ENCODE results near the gene CENPX. TPM values are rescaled to one million over a fixed set of nuclear protein-coding genes. Genes with fewer than 3 reads are reported as not detected.
A peak's percentile ranks its signal among the peaks of the same experiment; 100 is the strongest.

CENPX gene
- total and polyA plus RNA-seq, 2 of the 13 experiments (the other 11 are each of a cell fraction or from before 2014, with no cell fraction given) = 92.7 to 170 TPM

DNA sequence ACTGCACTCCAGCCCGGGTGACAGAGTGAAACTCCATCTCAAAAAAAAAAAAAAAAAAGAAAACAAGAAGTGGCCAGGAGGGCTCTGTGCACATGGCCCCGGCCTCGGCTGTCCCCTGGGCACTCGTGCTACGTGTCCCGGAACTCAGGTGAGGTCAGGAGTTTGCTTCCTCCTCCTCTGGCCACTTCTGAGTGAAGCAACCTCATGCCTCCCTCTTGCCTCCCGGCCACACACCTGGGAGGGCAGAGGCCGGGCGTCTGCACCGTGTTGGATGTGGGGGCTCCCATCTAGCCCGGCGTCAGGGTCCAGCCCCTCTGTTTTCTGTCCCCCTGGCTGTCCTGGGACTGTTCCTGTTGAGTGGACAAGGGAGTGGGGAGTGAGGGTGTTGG lies 23.1 kb downstream of the CENPX start (continued):
- TF ChIP-seq TGIF2 (CRISPR knock-in tag; IDR thresholded peaks at IDR 0.05) (peak; percentile 3; the same call in 1 of the 2 replicates), ZSCAN9 (CRISPR knock-in tag; IDR thresholded peaks at IDR 0.05; ENCODE audit: borderline replicate concordance) (peak; percentile 53; the same call in 1 of the 2 replicates), MBNL3 (CRISPR knock-in tag; conservative IDR thresholded peaks at IDR 0.05) (no peak), SRY (CRISPR knock-in tag; IDR thresholded peaks at IDR 0.05) (0 out of 2 replicates have a peak, but pooled peaks have one; percentile 26), ELF3 (CRISPR knock-in tag; IDR thresholded peaks at IDR 0.05) (peak; percentile 86), RBFOX2 (IDR thresholded peaks at IDR 0.05; ENCODE audit: low read depth, low read length) (peak; percentile 2; the same call in 1 of the 2 replicates), MLLT10 (CRISPR knock-in tag; IDR thresholded peaks at IDR 0.05) (no peak), ZNF232 (CRISPR knock-in tag; IDR thresholded peaks at IDR 0.05; ENCODE audit: borderline replicate concordance) (no peak), KDM1A (CRISPR knock-in tag; IDR thresholded peaks at IDR 0.05) (no peak), MIER3 (CRISPR knock-in tag; IDR thresholded peaks at IDR 0.05; ENCODE audit: borderline replicate concordance) (peak; percentile 28; the same call in 1 of the 2 replicates), CEBPG (CRISPR knock-in tag; IDR thresholded peaks at IDR 0.05) (peak; percentile 87), ZNF430 (CRISPR knock-in tag; IDR thresholded peaks at IDR 0.05) (no peak), RFXANK (CRISPR knock-in tag; IDR thresholded peaks at IDR 0.05) (no peak), ZNF343 (CRISPR knock-in tag; IDR thresholded peaks at IDR 0.05) (0 out of 2 replicates have a peak, but pooled peaks have one; percentile 36), PAF1 (CRISPR knock-in tag; IDR thresholded peaks at IDR 0.05) (no peak)
- TF ChIP-seq, protein P1, sequence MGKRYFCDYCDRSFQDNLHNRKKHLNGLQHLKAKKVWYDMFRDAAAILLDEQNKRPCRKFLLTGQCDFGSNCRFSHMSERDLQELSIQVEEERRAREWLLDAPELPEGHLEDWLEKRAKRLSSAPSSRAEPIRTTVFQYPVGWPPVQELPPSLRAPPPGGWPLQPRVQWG (CRISPR knock-in tag; IDR thresholded peaks at IDR 0.05; ENCODE audit: borderline replicate concordance, low read depth) = no peak
- TF ChIP-seq, protein P2, sequence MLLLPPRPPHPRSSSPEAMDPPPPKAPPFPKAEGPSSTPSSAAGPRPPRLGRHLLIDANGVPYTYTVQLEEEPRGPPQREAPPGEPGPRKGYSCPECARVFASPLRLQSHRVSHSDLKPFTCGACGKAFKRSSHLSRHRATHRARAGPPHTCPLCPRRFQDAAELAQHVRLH (CRISPR knock-in tag; IDR thresholded peaks at IDR 0.05; ENCODE audit: borderline replicate concordance, low read depth) = 0 out of 2 replicates have a peak, but pooled peaks have one; percentile 58
- TF ChIP-seq, protein P3, sequence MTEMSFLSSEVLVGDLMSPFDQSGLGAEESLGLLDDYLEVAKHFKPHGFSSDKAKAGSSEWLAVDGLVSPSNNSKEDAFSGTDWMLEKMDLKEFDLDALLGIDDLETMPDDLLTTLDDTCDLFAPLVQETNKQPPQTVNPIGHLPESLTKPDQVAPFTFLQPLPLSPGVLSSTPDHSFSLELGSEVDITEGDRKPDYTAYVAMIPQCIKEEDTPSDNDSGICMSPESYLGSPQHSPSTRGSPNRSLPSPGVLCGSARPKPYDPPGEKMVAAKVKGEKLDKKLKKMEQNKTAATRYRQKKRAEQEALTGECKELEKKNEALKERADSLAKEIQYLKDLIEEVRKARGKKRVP (CRISPR knock-in tag; IDR thresholded peaks at IDR 0.05) = peak in 1 of 2 experiments; percentile 23; a peak in 1 of 4 replicates
- TF ChIP-seq, protein P4, sequence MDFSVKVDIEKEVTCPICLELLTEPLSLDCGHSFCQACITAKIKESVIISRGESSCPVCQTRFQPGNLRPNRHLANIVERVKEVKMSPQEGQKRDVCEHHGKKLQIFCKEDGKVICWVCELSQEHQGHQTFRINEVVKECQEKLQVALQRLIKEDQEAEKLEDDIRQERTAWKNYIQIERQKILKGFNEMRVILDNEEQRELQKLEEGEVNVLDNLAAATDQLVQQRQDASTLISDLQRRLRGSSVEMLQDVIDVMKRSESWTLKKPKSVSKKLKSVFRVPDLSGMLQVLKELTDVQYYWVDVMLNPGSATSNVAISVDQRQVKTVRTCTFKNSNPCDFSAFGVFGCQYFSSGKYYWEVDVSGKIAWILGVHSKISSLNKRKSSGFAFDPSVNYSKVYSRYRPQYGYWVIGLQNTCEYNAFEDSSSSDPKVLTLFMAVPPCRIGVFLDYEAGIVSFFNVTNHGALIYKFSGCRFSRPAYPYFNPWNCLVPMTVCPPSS (IDR thresholded peaks at IDR 0.05) = no peak
- TF ChIP-seq, protein P5, sequence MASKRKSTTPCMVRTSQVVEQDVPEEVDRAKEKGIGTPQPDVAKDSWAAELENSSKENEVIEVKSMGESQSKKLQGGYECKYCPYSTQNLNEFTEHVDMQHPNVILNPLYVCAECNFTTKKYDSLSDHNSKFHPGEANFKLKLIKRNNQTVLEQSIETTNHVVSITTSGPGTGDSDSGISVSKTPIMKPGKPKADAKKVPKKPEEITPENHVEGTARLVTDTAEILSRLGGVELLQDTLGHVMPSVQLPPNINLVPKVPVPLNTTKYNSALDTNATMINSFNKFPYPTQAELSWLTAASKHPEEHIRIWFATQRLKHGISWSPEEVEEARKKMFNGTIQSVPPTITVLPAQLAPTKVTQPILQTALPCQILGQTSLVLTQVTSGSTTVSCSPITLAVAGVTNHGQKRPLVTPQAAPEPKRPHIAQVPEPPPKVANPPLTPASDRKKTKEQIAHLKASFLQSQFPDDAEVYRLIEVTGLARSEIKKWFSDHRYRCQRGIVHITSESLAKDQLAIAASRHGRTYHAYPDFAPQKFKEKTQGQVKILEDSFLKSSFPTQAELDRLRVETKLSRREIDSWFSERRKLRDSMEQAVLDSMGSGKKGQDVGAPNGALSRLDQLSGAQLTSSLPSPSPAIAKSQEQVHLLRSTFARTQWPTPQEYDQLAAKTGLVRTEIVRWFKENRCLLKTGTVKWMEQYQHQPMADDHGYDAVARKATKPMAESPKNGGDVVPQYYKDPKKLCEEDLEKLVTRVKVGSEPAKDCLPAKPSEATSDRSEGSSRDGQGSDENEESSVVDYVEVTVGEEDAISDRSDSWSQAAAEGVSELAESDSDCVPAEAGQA (IDR thresholded peaks at IDR 0.05; ENCODE audit: low read depth) = peak; percentile 41; the same call in 1 of the 2 replicates
- TF ChIP-seq, protein P5 (CRISPR knock-in tag; IDR thresholded peaks at IDR 0.05; ENCODE audit: borderline replicate concordance) = no peak
- TF ChIP-seq, protein P6, sequence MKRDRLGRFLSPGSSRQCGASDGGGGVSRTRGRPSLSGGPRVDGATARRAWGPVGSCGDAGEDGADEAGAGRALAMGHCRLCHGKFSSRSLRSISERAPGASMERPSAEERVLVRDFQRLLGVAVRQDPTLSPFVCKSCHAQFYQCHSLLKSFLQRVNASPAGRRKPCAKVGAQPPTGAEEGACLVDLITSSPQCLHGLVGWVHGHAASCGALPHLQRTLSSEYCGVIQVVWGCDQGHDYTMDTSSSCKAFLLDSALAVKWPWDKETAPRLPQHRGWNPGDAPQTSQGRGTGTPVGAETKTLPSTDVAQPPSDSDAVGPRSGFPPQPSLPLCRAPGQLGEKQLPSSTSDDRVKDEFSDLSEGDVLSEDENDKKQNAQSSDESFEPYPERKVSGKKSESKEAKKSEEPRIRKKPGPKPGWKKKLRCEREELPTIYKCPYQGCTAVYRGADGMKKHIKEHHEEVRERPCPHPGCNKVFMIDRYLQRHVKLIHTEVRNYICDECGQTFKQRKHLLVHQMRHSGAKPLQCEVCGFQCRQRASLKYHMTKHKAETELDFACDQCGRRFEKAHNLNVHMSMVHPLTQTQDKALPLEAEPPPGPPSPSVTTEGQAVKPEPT (CRISPR knock-in tag; IDR thresholded peaks at IDR 0.05; ENCODE audit: low read depth) = no peak

All from HepG2 (cell line).